Myocyte (in vitro differentiated cells): Measurements from ENCODE around the gene KBTBD8. TPM values are rescaled to one million over a fixed set of nuclear protein-coding genes. Genes with fewer than 3 reads are reported as not detected.

ENCODE experiments used
- DNase-seq: peaks from one replicate; pipeline ENCODE4 v3.0.0-alpha.2; 2012; ENCODE audit warnings: low read depth
- total RNA-seq: library from RNA; depleted of rRNA; stranded (reverse); fragments of >200 nt; gene quantifications from 2 replicates; pipeline ENCODE4 v1.2.3, GENCODE V29; 2014

KBTBD8 gene
- total RNA-seq, 1 donor from 2014 or later: 4.3 TPM

DNA sequence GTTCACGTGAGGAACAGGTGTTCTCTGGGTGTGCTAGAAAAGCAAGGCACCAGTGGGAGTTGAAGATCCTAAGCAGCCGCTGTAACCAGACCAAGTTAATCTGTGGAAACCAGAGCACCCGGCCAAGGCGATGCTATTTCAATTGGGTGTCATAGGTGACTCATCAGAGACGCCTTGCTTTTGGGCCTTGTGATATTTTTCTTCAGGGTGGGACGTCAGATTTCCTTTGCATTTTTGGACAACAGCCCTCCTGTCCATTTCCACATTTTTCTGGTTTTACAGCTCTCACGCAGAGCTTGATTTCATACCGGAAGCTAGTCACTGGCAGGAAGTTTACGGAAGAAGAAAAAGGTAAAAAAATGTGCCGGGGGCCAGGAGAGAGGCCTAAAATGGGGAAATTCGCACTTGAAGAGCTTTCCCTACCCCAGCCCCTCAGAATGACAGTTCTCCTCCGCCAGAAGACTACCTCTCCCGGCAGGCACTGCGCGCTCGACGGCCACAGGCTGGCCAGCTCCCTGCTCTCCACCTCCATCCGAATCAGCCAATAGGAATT, 471 bp upstream of the KBTBD8 start:
- peak; percentile 62 for DNase-seq

DNA sequence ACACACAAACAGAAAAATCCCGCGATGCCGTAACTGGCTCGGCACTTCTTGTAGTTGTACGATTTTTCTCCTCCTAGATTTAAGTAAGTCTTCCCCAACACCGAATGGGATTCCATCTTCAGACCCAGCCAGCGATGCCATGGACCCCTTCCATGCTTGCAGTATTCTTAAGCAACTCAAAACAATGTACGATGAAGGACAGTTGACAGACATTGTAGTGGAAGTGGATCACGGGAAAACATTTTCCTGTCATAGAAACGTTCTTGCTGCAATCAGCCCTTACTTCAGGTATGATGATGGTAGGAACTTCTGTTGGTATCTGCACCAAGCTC, 763 bp downstream of the KBTBD8 start:
- no peak for DNase-seq

DNA sequence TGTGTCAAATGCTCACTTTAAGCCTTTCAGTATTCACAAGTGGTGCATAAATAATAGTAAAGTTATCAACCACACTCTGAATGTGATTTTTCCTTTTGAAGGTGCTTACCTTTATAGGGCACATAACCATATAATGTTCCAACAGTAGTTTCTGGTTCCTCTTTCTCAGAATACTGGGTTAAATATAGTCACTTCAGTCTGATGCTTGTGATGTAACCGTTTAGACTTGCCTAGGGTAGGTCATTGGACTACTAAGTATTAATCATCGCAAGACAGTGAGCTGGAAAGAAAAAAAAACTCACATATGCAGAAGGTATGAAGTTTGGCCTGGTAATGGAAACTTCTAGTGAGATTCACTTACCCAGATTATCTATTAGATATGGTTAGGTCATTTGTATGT, 1.9 kb downstream of the KBTBD8 start:
- peak; percentile 18 for DNase-seq

DNA sequence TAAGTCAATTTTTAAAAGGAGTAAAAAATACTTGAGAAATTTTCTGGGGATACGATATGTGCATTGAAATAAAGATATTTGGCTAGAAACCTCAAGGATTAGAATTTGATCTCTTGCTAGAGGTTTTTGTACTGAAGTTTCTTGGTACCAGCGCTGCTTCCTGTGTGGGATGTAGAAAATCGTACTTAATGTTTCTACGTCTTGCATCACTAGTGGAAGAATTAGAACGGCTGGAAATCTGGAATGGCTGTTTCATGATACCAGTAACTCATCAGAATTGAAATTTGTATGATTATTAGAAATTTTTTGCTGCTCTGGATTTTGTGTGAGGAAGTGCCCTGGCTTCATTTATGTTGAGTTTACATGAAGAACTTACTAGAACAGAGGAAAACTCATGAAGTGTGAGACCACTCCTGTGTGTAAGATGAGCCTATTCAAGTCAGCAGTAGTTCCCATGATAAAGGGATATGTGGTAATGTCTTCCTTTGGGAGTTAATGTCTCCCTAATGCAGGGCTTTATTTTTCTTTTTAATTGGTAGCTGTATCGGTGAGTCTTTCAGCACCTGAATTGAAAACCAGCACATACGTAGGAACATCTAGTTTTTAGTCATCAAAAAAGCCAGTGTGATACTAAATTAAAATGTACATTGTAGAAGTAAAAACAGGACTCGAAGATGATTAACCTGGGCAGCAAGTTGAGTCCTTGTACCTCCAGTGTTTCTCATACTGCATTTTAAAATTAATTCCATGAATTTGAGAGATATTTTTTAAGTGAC, 3.2 kb downstream of the KBTBD8 start:
- no peak for DNase-seq

DNA sequence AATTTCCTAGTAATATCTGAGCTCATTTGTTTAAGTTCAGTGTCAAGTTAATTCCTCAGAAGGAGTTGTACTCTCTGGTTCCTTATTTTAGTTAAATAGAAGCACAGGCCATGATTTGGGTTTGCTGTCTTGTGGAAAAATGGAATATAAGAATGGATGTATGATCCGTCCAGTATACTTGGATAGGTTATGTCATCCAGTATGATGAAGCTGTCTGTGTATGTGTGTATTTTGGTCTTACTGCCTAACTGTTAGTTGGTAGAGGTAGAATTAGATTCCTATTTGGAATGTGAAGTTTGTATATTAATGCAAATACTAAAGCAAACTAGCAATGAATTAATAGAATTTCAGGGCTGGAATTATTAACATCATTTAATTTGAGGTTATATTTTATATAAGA, 7.9 kb downstream of the KBTBD8 start:
- DNase-seq: no peak

DNA sequence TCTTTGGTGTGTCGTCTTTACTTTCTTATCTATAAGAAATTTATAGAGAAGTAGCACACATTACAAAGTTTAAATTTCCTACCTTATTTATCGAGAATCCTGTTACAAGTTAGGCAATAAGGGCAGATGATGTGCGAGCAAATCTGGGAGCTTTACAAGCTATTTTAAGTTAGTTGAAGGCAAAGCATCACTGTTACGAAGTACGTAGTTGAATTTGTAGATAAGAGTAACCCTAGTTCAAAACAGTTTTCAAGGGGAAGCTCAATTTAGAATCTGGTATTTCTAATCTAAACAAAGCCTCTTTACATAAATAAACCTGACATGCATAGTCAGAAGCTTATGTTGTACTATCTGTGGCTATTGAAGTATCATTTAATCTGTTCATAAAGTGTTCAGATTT, 8.4 kb downstream of the KBTBD8 start:
- no peak for DNase-seq

DNA sequence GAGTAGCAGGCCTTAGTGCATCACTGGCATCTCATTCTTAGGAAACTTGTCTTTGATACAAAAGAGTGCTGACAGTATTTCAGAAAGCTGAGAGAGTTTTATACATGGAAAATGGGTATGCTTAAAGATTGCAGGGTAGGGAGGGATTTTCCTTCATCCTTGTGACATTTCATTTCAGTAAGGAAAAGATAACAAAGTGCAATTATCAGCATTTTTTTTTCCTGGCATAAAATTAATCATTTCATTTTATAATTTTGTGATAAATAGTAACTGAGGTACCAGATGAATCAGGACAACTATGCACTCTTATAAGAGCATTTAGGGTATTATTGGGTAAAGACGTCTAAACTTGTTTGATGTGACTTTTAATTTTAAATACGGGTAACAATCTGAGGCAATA, 10.3 kb downstream of the KBTBD8 start:
- no peak for DNase-seq

DNA sequence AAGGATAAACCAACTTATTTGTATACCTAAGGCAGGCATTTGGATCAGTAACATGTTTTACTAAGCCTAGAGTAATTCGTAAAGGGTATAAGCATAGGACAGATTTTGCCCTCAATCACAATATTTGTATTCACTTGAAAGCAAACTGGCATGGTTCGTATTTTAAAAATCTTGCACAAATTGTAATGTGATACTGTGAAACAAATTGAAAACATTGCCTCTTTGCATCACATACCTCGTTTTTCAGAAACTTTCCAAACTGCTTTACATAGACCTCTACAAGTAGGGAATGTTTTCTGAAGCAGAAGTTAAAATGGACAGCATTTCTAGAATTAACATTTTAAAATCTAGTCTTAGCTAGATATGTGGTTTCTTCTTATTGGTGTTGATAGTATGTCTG, 11.6 kb downstream of the KBTBD8 start:
- no peak for DNase-seq

DNA sequence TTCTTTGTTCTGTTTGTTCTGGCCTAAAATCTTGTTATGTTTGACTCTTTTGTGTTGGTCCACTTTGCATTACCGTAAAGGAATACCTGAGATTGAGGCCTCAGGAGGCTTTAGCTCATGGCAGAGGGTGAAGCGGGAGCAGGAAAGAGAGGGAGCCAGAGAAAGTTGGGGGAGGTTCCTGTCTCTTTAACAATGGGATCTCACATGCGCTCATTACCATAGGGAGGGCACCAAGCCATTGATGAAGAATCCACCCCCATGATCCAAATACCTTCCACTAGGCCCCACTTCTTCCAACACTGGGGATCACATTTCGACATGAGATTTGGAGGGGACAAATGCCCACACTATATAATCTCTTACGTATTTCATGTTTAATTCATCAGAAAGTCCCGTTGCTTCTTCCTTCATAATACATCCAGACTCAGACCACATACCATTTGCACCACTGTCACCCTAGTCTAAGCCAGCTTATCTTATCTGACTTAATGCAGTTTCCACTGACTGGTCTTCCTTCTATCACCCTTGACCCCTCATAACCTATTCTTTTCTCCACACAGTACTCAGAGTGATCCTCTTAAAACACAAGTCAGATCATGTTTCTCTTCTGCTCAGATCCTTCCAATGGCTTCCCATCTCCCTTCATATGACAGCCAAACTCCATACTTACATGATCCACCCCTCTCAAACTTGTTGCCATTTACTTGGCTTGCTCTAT, 13.5 kb downstream of the KBTBD8 start:
- DNase-seq: no peak

DNA sequence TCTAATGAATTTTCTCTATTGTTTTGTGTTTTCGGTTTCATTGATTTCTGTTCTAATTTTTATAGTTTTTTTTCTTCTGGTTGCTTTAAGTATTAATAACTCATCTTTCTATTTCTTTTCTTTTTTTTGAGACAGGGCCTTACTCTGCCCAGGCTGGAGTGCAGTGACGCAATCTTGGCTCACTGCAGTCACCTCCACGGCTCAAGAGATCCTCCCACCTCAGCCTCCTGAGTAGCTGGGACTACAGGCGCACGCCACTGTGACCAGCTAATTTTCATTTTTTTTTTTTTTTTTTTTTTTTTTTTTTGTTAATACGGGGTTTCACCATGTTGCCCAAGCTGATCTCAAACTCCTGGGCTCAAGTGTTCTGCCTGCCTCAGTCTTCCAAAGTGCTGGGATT, 14.5 kb downstream of the KBTBD8 start:
- no peak for DNase-seq

DNA sequence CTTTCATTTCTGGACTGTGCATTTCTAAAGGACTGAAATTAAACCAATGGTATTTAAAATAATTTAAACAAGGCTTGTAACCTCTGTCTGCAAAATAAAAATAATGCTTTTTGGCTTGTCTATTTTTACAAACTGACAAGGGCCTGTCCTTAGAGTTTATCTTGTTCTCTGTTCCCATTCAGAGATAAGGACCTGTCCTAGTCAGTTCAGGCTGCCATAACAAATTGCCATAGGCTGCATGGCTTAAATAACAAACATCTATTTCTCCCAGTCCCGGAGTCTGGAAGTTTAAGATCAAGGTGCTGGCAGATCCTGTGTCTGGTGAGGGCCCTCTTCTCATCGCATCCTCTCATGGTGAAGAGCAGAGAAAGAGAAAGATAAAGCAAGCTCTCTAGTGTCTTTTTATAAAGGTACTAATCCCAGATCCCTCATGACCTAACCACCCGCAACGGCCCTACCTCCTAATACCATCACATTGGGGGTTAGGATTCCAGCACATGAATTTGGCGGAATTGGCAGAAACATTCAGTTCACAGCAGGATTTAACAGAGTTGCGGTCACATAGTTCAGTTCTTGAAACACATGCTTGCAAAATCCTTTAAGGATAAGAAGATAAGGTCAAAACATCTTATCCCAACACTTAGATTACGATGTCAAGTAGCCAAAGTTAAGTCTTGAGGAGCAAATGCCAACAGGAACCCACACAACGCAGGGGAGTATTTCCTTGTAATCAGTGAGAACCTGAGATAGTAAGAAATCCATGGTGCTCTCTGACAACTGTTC, 17.8 kb downstream of the KBTBD8 start:
- DNase-seq: no peak

DNA sequence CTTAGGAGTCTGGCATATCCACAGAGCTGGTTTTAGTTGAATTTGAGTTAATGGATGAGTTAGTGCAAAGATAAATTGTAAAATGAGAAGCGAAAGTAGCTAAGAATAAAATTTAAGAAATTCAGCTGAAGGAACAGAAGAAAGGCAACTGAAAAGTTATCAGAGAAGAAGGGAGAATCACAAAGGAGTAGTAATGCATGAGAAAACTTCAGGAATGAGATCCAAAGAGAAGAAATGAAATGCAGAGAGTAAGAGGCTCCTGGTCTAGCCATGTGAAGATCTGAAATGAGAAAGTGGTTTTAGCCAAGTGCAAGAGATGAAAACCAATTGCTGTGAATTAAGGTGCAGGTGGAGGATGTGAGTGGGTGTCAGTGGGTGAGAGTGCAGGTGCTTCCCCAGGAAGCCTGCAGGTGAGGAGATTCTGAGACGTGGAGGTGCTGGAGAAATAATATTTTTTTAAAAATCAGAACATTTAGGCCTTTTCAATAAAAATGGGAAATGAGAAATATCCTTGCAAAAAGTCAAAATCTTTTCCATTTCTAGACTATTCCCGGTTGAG, 18.5 kb downstream of the KBTBD8 start:
- DNase-seq: no peak

DNA sequence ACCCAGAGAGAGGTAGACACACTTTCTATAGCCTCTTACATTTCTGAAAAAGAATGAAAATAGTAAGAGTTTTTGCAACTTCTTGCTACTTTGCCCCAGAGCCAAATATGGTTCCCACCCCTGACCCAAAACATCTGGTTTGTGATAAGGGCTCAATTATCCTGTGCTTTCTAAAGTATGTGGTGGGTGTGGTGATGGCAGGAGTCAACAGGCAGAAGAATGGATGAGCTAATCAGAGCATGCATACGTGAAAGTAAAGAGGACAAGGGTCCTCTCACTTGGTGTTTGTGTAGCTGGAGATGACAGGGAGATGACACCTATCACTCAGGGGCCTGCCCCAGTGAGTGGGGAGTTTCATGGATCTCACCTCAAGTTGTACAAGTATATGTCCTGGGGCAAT, 19.1 kb downstream of the KBTBD8 start:
- no peak for DNase-seq

DNA sequence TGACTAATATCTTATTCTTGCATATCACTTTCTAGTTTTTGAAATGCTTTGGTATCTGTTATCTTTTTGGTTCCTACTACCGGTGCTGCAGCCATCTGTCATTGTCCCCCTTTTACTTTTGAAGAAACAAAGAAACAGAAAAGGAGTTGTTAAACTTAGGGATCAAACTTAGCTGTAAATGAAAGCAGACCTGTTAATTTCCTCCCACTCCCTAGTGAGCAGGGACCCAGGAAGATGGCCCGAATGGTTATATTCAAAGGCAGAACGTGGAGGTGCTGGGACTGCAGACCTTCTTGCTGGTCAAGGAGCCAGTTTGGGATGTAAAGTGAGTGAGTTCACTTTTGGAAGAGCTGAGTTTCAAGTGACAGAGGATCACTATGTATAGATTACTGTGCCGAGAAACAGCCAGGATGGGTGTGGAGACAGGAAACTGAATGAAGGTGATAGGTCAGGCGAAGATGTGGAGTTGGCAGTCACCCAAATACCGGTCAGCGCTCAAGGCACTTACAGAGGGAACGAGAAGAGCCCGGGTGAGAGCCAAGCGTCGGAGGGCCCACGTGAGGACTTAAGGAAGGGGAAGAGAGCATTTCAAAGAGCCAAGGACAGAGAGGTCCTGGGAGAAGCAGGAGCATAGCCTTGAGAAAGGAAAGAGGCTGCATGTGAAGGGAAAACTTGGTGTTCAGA, 20.1 kb downstream of the KBTBD8 start:
- DNase-seq: peak; percentile 4

DNA sequence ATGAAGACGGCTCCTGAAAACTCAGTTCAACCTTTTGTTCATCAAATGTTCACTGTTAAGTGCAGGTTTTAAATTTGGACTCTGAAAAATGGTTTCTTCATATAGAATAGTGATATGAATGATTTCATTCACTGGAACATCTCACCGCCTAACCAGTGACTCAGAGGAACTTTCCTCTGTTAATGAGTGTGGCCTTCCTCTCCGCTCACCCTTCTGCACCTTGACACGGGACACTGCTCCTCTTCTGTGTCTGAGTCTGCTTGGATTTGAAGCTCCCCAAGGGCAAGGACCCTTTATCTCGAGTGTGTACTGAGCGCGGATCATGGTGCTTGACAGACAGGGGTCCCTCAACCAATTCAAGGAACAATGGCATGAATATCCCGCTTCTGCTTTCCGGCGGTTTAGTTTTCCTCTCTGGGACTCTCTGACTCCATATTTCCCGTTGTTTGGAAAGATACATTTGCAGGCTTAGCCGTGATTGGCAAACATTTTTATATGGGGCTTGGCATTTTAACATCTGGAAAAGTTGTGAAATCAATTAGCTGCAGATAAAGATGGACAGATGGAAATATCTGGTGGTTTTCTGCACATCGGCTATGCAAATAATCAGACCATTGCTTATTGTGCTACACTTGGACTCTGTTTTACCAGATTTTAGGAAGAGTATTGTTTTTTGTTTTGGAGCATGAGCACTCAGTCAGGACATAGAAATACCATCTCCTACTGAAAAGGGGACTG, 20.9 kb downstream of the KBTBD8 start:
- no peak for DNase-seq

DNA sequence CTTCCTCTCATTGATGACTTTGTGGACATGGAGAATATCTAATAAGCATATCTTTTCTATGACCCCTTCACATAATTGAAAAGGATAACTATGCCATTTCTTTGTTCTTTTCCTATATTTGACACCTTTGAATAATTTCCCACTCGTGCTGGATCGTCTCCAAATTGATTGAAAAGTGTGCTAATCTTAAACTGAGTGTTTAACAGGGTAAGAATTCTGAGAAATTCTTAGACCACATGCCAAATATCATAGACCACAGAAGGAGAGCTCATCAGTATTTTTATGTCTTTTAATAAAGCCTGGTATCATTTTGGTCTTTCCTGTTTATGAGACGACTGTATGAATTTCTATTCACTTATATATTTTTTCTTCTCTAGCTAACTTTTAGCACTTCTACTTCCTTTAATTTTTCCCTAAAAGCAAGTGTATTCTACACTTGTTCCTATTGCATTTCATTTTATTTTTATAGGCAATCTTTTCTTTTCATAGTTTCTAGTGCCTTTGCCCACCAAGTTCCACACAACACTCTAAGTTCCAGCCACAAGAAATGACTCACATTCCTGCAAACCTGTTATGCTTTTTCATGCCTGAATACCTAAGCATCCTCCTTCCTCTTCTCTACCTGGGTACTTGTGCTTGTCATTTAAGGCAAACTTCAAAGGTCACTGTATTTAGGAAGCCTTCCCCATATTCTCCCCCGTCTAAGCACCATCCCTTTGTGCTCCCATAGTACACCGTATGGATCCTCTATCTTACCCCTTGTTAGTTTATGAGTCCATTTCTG, 30.1 kb downstream of the KBTBD8 start:
- DNase-seq: no peak

DNA sequence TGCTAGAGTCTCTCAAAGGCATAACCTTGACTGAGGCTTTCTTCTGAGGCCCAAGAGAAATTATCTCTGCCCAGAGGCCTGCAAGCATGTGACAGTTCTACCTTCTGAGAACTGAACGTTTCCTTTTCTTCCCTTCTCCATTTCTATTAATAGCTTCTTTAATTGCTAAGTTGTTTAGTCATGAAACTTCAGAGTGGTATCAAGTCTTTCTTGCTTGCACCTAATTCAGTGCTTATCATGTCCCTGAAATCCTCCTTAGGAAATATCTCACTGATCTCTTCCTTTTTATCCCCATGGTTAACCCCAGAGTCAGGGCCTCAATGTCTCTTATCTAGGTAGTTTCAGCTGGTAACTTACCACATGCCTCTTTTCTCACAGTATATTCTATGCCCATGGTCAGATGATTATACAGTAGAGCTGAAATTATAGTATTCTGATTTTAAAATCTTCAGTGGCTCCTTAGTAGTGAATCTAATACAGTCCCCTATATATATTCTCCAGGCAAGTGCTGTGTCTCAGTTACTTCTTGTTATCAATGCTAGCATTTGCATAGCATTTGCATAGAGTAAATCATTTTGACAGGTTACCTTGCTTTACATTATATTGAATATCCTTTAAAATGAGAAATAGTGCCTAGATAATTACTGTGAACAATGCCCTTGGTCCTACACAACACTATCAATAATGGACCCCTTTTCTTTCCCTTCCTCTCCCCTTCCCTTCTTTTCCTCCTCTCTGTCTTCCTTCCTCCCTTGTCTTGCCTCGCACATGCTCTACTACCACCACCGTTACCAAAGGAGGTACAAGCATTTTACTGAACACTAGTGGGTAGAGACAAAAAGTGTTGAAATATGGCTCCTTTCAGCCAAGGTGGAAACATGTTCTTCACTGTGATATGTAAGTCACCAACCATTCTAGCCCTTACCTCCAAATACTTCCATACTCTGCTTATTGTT, 33.0 kb downstream of the KBTBD8 start:
- DNase-seq: no peak

DNA sequence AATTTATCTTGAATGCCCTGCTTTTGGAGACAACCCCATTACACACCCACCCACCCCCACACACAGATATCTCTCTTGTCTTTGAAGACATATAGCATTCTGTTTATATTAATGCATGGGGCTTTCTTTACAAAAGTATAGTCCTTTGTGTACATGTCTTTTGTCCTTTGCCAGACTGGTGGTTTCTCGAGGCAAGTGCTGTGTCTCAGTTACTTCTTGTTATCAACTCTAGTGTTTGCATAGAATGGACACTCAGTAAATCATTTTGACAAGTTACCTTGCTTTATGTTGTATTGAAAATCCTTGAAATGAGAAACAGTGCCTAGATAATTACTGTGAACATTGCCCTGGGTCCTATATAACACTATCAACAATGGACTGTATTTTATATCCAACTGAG, 33.9 kb downstream of the KBTBD8 start:
- no peak for DNase-seq
